NCI-H1694 (cell line): ENCODE data around the gene LRRN2.

Experiments
- DNase-seq: peaks from one replicate; lab custom pipeline; 2025; lab: John Stamatoyannopoulos, UW

Gene LRRN2

GRCh38 chr1:204662530-204662929 lies 23.0 kb downstream of the LRRN2 start:
- DNase-seq: no peak

GRCh38 chr1:204660509-204660908 lies 25.0 kb downstream of the LRRN2 start:
- DNase-seq: no peak

GRCh38 chr1:204659056-204659455 lies 26.5 kb downstream of the LRRN2 start:
- DNase-seq: no peak

- DNase-seq: no peak
These were observed 27.2 kb downstream of the LRRN2 start for GRCh38 chr1:204658295-204658694.

- DNase-seq: no peak
These were observed 31.8 kb downstream of the LRRN2 start for GRCh38 chr1:204653590-204654340.

- DNase-seq: no peak
These were observed 33.0 kb downstream of the LRRN2 start for GRCh38 chr1:204652497-204652896.

GRCh38 chr1:204651843-204652421 lies 33.6 kb downstream of the LRRN2 start:
- DNase-seq: no peak

GRCh38 chr1:204650911-204651570 lies 34.5 kb downstream of the LRRN2 start:
- no peak for DNase-seq

- no peak for DNase-seq
These were observed 35.6 kb downstream of the LRRN2 start for GRCh38 chr1:204649721-204650521.

GRCh38 chr1:204648576-204648975 lies 37.0 kb downstream of the LRRN2 start:
- no peak for DNase-seq

- no peak for DNase-seq
These were observed 37.8 kb downstream of the LRRN2 start for GRCh38 chr1:204647805-204648153.

- DNase-seq: no peak
These were observed 38.3 kb downstream of the LRRN2 start for GRCh38 chr1:204647114-204647804.

- DNase-seq: no peak
These were observed 39.9 kb downstream of the LRRN2 start for GRCh38 chr1:204645666-204646065.

- no peak for DNase-seq
These were observed 40.3 kb downstream of the LRRN2 start for GRCh38 chr1:204645251-204645650.

- no peak for DNase-seq
These were observed 42.0 kb downstream of the LRRN2 start for GRCh38 chr1:204643503-204643902.

GRCh38 chr1:204641936-204642335 lies 43.6 kb downstream of the LRRN2 start:
- peak; percentile 22 for DNase-seq

GRCh38 chr1:204641455-204641854 lies 44.1 kb downstream of the LRRN2 start:
- no peak for DNase-seq

- DNase-seq: no peak
These were observed 45.0 kb downstream of the LRRN2 start for GRCh38 chr1:204640578-204640977.

- DNase-seq: no peak
These were observed 51.2 kb downstream of the LRRN2 start for GRCh38 chr1:204634260-204634910.

- DNase-seq: no peak
These were observed 51.9 kb downstream of the LRRN2 start for GRCh38 chr1:204633665-204634064.

- no peak for DNase-seq
These were observed 55.2 kb downstream of the LRRN2 start for GRCh38 chr1:204630132-204630905.
